GM12878 (cell line): ENCODE measurements around the gene MCEMP1. TPM values are rescaled to one million over a fixed set of nuclear protein-coding genes. Genes with fewer than 3 reads are reported as not detected.

ENCODE experiments used
- BMI1 ChIP-seq: fragments of 450-650 bp; IDR thresholded peaks from 2 replicates; pipeline ENCODE4 v1.6.1; 2016; ENCODE audit warnings: mild to moderate bottlenecking, moderate library complexity, borderline replicate concordance
- CREB1 ChIP-seq: IDR thresholded peaks from 2 replicates; pipeline ENCODE4 v1.6.1; 2012; ENCODE audit warnings: low read depth, mild to moderate bottlenecking, inconsistent platforms
- EGR1 ChIP-seq, 2 experiments: IDR thresholded peaks; 1 replicate in 1 of 2; 2 replicates in 1 of 2; pipeline ENCODE4 v1.6.1; 2011 to 2012; ENCODE audit warnings: low read depth in 2 of 2, low read length in 2 of 2, borderline replicate concordance in 1 of 2, mild to moderate bottlenecking in 1 of 2, moderate library complexity in 1 of 2
- NFYB ChIP-seq: IDR thresholded peaks from 2 replicates; pipeline ENCODE4 v1.6.1; 2011; ENCODE audit warnings: low read depth, mild to moderate bottlenecking, low read length, improper control_type of control experiment, moderate library complexity; ENCODE audit not compliant: insufficient read depth
- SMC3 ChIP-seq: IDR thresholded peaks from 2 replicates; pipeline ENCODE4 v1.6.1; 2011; ENCODE audit warnings: low read length, improper control_type of control experiment, borderline replicate concordance
- TCF12 ChIP-seq: IDR thresholded peaks from 2 replicates; pipeline ENCODE4 v1.6.1; 2011; ENCODE audit warnings: low read depth, mild to moderate bottlenecking, low read length
- TCF3 ChIP-seq: IDR thresholded peaks from 2 replicates; pipeline ENCODE4 v1.6.1; 2012; ENCODE audit warnings: low read depth, mild to moderate bottlenecking, low read length, borderline replicate concordance; ENCODE audit not compliant: insufficient read depth
- YY1 ChIP-seq: IDR thresholded peaks from 2 replicates; pipeline ENCODE4 v1.6.1; 2011; ENCODE audit warnings: low read depth, mild to moderate bottlenecking, low read length
- ZBED1 ChIP-seq: IDR thresholded peaks from 2 replicates; pipeline ENCODE4 v1.6.1; 2016; ENCODE audit warnings: borderline replicate concordance
- polyA plus RNA-seq, 11 experiments: library from polyadenylated mRNA; depleted of rRNA in 4 of 11; unstranded in 6 of 11; stranded (reverse) in 5 of 11; fragments of >200 nt; fragmentation: Nextera tagmentation in 4 of 11; fragmentation: Illumina TruSeq in 1 of 11; extraction: Ambion mirVana in 4 of 11; extraction: Trizol in 1 of 11; gene quantifications; 1 replicate in 1 of 11; 2 replicates in 10 of 11; pipeline versions ENCODE4 v1.2.1 to v1.2.3, GENCODE V29; 2011 to 2016; ENCODE audit warnings: inconsistent platforms in 2 of 11, missing spikeins in 2 of 11, low read depth in 1 of 11
- total RNA-seq, 4 experiments: library from RNA; depleted of rRNA in 3 of 4; stranded (reverse); fragments of >200 nt in 3 of 4; fragmentation: Illumina TruSeq in 1 of 4; extraction: Trizol in 1 of 4; gene quantifications; 2 replicates each; pipeline versions ENCODE4 v1.2.1 to v1.2.3, GENCODE V29; 2013 to 2021
- TF ChIP-seq, protein P1 (sequence below): fragments of 450-650 bp; IDR thresholded peaks from 2 replicates; pipeline ENCODE4 v1.6.1; 2017; ENCODE audit warnings: mild to moderate bottlenecking, moderate library complexity
- TF ChIP-seq, protein P2 (sequence below): fragments of 450-650 bp; IDR thresholded peaks from 2 replicates; pipeline ENCODE4 v1.6.1; 2014; ENCODE audit warnings: mild to moderate bottlenecking
- TF ChIP-seq, protein P3 (sequence below): fragments of 450-650 bp; IDR thresholded peaks from 2 replicates; pipeline ENCODE4 v1.6.1; 2017; ENCODE audit warnings: borderline replicate concordance
- TF ChIP-seq, protein P4 (sequence below): IDR thresholded peaks from 2 replicates; pipeline ENCODE4 v1.6.1; 2012; ENCODE audit warnings: low read length, inconsistent platforms

Gene MCEMP1
- total and polyA plus RNA-seq, 10 of the 15 experiments (the other 5 are each of a cell fraction or from before 2014, with no cell fraction given) = 0.08 to 0.55 (median 0.26) TPM; not detected in 1

DNA sequence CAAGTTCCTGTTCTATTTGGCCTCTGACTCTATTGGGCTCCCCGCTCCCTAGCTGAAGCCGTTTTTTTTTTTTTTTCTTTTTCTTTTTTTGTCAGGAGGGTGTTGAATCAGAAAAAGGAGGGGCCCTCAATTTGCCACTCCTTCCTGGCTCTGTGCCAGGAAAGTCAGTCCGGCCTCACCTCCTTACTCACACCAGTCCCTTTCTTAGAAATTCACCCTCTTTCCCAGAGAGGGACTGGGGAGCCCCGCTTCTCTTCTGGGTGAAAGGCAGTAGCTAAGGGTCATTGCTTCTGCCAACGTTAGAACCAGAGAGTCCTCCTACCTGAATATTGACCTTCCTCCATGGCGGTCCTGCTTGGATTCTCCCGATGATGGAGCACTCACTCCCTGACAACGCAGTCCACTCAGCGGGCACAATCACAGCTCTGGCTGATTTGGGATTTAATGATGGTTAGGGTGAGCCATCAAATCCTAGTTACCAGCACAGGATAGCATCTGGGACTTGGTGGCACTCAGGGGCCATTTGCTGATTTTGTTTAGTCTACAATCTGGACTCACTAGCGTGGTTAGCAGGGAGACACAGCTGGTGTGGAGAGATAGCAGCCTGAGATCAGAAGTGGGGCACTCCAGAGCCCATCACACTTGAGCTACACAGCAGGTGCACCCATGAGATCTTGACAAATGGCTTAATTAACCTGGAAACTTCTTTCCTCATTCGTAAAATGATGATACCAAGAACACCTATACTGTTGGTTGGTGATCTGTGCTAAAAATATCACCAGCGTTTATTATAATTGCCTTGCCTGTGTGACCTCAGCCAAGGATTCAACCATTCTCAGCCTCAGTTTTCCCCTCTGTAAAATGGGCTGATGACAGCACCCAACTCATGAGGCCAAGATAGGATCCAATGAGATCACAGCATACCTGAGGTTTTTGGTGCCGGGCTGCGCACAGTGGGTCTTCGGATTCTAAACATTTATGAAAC is 22.8 kb downstream of the MCEMP1 start (continued):
- TF ChIP-seq, protein P1, sequence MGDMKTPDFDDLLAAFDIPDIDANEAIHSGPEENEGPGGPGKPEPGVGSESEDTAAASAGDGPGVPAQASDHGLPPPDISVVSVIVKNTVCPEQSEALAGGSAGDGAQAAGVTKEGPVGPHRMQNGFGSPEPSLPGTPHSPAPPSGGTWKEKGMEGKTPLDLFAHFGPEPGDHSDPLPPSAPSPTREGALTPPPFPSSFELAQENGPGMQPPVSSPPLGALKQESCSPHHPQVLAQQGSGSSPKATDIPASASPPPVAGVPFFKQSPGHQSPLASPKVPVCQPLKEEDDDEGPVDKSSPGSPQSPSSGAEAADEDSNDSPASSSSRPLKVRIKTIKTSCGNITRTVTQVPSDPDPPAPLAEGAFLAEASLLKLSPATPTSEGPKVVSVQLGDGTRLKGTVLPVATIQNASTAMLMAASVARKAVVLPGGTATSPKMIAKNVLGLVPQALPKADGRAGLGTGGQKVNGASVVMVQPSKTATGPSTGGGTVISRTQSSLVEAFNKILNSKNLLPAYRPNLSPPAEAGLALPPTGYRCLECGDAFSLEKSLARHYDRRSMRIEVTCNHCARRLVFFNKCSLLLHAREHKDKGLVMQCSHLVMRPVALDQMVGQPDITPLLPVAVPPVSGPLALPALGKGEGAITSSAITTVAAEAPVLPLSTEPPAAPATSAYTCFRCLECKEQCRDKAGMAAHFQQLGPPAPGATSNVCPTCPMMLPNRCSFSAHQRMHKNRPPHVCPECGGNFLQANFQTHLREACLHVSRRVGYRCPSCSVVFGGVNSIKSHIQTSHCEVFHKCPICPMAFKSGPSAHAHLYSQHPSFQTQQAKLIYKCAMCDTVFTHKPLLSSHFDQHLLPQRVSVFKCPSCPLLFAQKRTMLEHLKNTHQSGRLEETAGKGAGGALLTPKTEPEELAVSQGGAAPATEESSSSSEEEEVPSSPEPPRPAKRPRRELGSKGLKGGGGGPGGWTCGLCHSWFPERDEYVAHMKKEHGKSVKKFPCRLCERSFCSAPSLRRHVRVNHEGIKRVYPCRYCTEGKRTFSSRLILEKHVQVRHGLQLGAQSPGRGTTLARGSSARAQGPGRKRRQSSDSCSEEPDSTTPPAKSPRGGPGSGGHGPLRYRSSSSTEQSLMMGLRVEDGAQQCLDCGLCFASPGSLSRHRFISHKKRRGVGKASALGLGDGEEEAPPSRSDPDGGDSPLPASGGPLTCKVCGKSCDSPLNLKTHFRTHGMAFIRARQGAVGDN = peak; percentile 59
- TF ChIP-seq, protein P2, sequence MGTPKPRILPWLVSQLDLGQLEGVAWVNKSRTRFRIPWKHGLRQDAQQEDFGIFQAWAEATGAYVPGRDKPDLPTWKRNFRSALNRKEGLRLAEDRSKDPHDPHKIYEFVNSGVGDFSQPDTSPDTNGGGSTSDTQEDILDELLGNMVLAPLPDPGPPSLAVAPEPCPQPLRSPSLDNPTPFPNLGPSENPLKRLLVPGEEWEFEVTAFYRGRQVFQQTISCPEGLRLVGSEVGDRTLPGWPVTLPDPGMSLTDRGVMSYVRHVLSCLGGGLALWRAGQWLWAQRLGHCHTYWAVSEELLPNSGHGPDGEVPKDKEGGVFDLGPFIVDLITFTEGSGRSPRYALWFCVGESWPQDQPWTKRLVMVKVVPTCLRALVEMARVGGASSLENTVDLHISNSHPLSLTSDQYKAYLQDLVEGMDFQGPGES = no peak
- TF ChIP-seq EGR1 (IDR thresholded peaks at IDR 0.05; ENCODE audit: borderline replicate concordance in 1 of 2, low read depth in 2 of 2, low read length in 2 of 2) = no peak
- TF ChIP-seq TCF3 = peak; percentile 62; the same call in 1 of the 2 replicates
- peak; percentile 3; the same call in 1 of the 2 replicates for TF ChIP-seq SMC3
- TF ChIP-seq, protein P3, sequence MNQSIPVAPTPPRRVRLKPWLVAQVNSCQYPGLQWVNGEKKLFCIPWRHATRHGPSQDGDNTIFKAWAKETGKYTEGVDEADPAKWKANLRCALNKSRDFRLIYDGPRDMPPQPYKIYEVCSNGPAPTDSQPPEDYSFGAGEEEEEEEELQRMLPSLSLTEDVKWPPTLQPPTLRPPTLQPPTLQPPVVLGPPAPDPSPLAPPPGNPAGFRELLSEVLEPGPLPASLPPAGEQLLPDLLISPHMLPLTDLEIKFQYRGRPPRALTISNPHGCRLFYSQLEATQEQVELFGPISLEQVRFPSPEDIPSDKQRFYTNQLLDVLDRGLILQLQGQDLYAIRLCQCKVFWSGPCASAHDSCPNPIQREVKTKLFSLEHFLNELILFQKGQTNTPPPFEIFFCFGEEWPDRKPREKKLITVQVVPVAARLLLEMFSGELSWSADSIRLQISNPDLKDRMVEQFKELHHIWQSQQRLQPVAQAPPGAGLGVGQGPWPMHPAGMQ = no peak
- TF ChIP-seq NFYB = no peak
- TF ChIP-seq ZBED1 = 0 out of 2 replicates have a peak, but pooled peaks have one; percentile 12
- TF ChIP-seq BMI1 = no peak
- TF ChIP-seq YY1 = no peak
- TF ChIP-seq TCF12 = peak; percentile 82
- TF ChIP-seq, protein P4, sequence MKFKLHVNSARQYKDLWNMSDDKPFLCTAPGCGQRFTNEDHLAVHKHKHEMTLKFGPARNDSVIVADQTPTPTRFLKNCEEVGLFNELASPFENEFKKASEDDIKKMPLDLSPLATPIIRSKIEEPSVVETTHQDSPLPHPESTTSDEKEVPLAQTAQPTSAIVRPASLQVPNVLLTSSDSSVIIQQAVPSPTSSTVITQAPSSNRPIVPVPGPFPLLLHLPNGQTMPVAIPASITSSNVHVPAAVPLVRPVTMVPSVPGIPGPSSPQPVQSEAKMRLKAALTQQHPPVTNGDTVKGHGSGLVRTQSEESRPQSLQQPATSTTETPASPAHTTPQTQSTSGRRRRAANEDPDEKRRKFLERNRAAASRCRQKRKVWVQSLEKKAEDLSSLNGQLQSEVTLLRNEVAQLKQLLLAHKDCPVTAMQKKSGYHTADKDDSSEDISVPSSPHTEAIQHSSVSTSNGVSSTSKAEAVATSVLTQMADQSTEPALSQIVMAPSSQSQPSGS = no peak; the same call in 1 of the 2 replicates
- peak; percentile 12; the same call in 1 of the 2 replicates for TF ChIP-seq CREB1
